NCI-H146 treated with DMSO at 0.1 percent for 48 hours (cell line): ENCODE results near the gene HIPK2.

Experiments used
- DNase-seq: peaks from one replicate; lab custom pipeline; 2025; ENCODE audit not compliant: unreplicated experiment; lab: John Stamatoyannopoulos, UW

HIPK2 gene

GRCh38 chr7:139523968-139524815 is 253.6 kb downstream of the HIPK2 start:
- DNase-seq: no peak

- no peak for DNase-seq
Observed at GRCh38 chr7:139523199-139523941, 254.4 kb downstream of the HIPK2 start, which contains the start of gene CLEC2L. Gene CLEC2L, plus strand, starts transcription at chr7:139523685. Its CDS starts 243 bp downstream, at chr7:139523928.

- no peak for DNase-seq
Observed at GRCh38 chr7:139522830-139523198, 255.0 kb downstream of the HIPK2 start.

GRCh38 chr7:139521439-139521838 is 256.4 kb downstream of the HIPK2 start:
- DNase-seq: no peak

GRCh38 chr7:139515266-139515665 is 262.5 kb downstream of the HIPK2 start:
- DNase-seq: no peak
